DOHH2 (cell line): ENCODE results near the gene CUBN.

ENCODE experiments used
- H3F3A ChIP-seq: fragments of 200-600 bp; sonication (generic), shearing (Covaris generic); 2 replicates; pipeline ENCODE4 v1.6.0; 2016; ENCODE audit warnings: antibody characterized with exemption, mild to moderate bottlenecking; ENCODE audit not compliant: control insufficient read depth, insufficient read depth
- H3K27ac ChIP-seq: fragments of 200-600 bp; sonication (generic); 2 replicates; pipeline ENCODE4 v1.5.1; 2014; ENCODE audit warnings: low read depth, mild to moderate bottlenecking, low read length, moderate library complexity
- H3K27me3 ChIP-seq: fragments of 200-600 bp; sonication (generic); 2 replicates; pipeline ENCODE4 v1.6.1; 2014; ENCODE audit warnings: mild to moderate bottlenecking, low read length, mixed read lengths; ENCODE audit not compliant: control insufficient read depth
- H3K36me3 ChIP-seq: fragments of 200-600 bp; sonication (generic); 2 replicates; pipeline ENCODE4 v1.6.1; 2014; ENCODE audit warnings: mild to moderate bottlenecking, low read length, moderate library complexity, mixed read lengths; ENCODE audit not compliant: control insufficient read depth
- H3K4me1 ChIP-seq: fragments of 200-600 bp; sonication (generic); 2 replicates; pipeline ENCODE4 v1.6.1; 2014; ENCODE audit warnings: mild to moderate bottlenecking, low read length, mixed read lengths; ENCODE audit not compliant: control insufficient read depth
- H3K4me2 ChIP-seq: fragments of 200-600 bp; sonication (generic); 2 replicates; pipeline ENCODE4 v1.6.0; 2014; ENCODE audit warnings: mild to moderate bottlenecking, low read length, moderate library complexity
- H3K4me3 ChIP-seq: fragments of 200-600 bp; sonication (generic); 2 replicates; pipeline ENCODE4 v1.5.1; 2014; ENCODE audit warnings: mild to moderate bottlenecking, low read length, mixed read lengths
- H3K79me2 ChIP-seq: fragments of 200-600 bp; sonication (generic); 2 replicates; pipeline ENCODE4 v1.6.1; 2014; ENCODE audit warnings: mild to moderate bottlenecking, low read length, mixed read lengths; ENCODE audit not compliant: control insufficient read depth
- H3K9me2 ChIP-seq: fragments of 200-600 bp; sonication (generic); replicated peaks from 2 replicates; pipeline ENCODE4 v1.6.1; 2014; ENCODE audit warnings: mild to moderate bottlenecking, low read length, mixed read lengths; ENCODE audit not compliant: control insufficient read depth
- H3K9me3 ChIP-seq: fragments of 200-600 bp; sonication (generic); 2 replicates; pipeline ENCODE4 v1.6.1; 2014; ENCODE audit warnings: antibody characterized with exemption, low read length, mixed read lengths; ENCODE audit not compliant: control insufficient read depth, insufficient read depth
- H4K20me1 ChIP-seq: fragments of 200-600 bp; sonication (generic); 2 replicates; pipeline ENCODE4 v1.6.0; 2014; ENCODE audit warnings: low read depth, mild to moderate bottlenecking, antibody characterized with exemption, low read length, moderate library complexity; ENCODE audit not compliant: control insufficient read depth, insufficient read depth
- EZH2phosphoT487 ChIP-seq: fragments of 200-600 bp; sonication (generic); IDR thresholded peaks from 2 replicates; pipeline ENCODE4 v1.6.1; 2017; ENCODE audit warnings: borderline replicate concordance, mild to moderate bottlenecking, antibody characterized with exemption, low read length, moderate library complexity, mixed read lengths
- TF ChIP-seq, protein P1 (sequence below): fragments of 200-600 bp; sonication (generic); IDR thresholded peaks from one replicate; pipeline ENCODE4 v1.5.1; 2014; ENCODE audit warnings: antibody characterized with exemption, mild to moderate bottlenecking, low read depth, low read length; ENCODE audit not compliant: poor library complexity, severe bottlenecking

The CUBN gene

DNA sequence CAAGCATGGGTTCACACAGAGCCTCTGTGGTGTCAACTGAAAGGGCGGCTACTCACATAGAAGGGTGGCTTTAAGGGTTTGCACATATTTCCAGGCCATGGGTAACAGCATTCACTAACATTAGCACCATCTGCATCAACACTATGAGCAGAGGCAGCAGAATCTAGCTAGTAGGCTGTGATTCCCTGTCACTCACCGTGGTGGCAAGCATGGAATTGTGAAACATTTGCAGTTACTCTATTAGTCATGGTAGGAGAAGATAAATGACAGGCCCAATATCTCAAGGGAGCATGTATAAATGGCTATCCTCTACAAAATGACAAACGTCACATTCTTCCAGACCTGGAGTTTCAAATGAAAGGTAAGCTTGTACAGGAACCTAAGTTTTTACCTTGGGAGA, 32.2 kb upstream of the CUBN start:
- Histone ChIP-seq H3K4me2 (no peak overlapping the region), H3K9me3 (no peaks in the 10 kb centered on the region), H4K20me1 (no peaks in the 10 kb centered on the region), H3K4me1 (no peaks in the 10 kb centered on the region), H3K79me2 (no peaks in the 10 kb centered on the region), H3K36me3 (no peaks in the 10 kb centered on the region), H3K27ac (no peak overlapping the region), H3K9me2 (no peaks in the 10 kb centered on the region), H3K4me3 (no peak overlapping the region), H3K27me3 (no peaks in the 10 kb centered on the region), H3F3A (no peaks in the 10 kb centered on the region)
- TF ChIP-seq EZH2phosphoT487: no peak
- TF ChIP-seq, protein P1, sequence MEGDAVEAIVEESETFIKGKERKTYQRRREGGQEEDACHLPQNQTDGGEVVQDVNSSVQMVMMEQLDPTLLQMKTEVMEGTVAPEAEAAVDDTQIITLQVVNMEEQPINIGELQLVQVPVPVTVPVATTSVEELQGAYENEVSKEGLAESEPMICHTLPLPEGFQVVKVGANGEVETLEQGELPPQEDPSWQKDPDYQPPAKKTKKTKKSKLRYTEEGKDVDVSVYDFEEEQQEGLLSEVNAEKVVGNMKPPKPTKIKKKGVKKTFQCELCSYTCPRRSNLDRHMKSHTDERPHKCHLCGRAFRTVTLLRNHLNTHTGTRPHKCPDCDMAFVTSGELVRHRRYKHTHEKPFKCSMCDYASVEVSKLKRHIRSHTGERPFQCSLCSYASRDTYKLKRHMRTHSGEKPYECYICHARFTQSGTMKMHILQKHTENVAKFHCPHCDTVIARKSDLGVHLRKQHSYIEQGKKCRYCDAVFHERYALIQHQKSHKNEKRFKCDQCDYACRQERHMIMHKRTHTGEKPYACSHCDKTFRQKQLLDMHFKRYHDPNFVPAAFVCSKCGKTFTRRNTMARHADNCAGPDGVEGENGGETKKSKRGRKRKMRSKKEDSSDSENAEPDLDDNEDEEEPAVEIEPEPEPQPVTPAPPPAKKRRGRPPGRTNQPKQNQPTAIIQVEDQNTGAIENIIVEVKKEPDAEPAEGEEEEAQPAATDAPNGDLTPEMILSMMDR: no peak

DNA sequence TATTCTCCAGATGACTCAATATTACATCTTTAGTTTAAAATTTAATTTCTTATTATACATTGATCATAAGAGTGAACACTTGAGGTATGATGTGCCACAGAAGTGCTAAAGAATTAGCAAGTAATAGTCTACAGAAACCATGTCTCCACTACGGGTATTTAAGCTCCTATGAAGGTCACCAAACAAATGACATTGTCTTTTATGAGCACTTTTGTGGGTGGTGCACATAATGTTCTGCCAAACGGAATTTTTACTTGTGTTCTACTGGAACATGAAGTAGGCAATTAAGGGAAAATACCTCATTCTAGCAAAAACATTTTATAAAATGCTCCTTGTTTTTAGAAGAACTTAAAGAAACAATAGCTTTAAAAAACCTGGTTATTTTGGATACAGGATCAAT, 27.4 kb upstream of the CUBN start:
- no peak overlapping the region for H3K4me2 ChIP-seq

DNA sequence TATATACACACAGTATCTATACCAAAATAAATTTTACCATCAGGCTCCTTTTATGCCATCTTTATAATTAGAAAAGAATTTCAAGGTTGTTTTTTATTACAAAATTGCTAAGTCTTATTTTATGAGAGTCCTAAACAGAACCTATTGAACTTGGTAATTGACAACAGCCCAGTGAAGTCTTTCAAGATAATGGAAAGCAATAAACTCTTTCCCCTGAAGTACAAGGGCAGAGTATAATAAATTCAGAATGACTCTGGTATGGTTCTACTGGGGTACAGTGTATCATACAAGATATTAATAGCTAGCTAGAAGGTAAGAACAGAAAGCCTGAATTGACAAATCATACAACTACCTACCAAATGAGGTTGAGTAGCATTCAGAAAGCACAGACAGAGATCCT, 26.2 kb upstream of the CUBN start:
- Histone ChIP-seq H3K79me2 (no peaks in the 10 kb centered on the region), H4K20me1 (no peaks in the 10 kb centered on the region), H3K4me1 (no peaks in the 10 kb centered on the region), H3K4me3 (no peak overlapping the region), H3K4me2 (no peak overlapping the region), H3K36me3 (no peaks in the 10 kb centered on the region), H3F3A (no peaks in the 10 kb centered on the region), H3K27me3 (no peaks in the 10 kb centered on the region), H3K9me3 (no peaks in the 10 kb centered on the region), H3K27ac (no peak overlapping the region), H3K9me2 (no peaks in the 10 kb centered on the region)
- no peak for TF ChIP-seq EZH2phosphoT487
- TF ChIP-seq, protein P1: no peak

More for the DNA sequence above, 27.4 kb upstream of the CUBN start:
- Histone ChIP-seq H3K27me3 (no peaks in the 10 kb centered on the region), H3K27ac (no peak overlapping the region), H3K9me3 (no peaks in the 10 kb centered on the region), H3K79me2 (no peaks in the 10 kb centered on the region), H3F3A (no peaks in the 10 kb centered on the region), H3K4me3 (no peak overlapping the region), H3K36me3 (no peaks in the 10 kb centered on the region), H3K9me2 (no peaks in the 10 kb centered on the region), H3K4me1 (no peaks in the 10 kb centered on the region), H4K20me1 (no peaks in the 10 kb centered on the region)
- no peak for TF ChIP-seq EZH2phosphoT487
- TF ChIP-seq, protein P1: no peak

DNA sequence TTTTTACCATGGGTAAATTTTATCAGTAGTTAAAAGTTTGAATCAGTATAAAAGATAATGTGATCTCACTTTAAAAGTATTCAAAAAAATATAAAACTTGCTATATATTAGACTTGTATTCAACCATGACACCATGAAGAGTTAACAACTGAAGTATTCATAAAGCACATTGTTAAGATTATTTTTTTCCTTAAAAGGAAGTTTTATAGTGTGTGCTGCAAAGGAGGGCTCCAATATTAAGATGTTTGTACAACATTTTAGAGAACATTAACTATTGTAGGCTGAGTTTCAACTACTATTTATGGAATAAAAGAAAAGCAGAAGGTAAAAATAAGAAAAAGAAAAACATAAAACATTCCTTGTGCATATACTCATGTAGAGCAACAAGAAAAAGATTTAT, 24.5 kb upstream of the CUBN start:
- H3K27ac ChIP-seq: no peak overlapping the region
- H3F3A ChIP-seq: no peaks in the 10 kb centered on the region
- no peak overlapping the region for H3K4me3 ChIP-seq
- no peaks in the 10 kb centered on the region for H3K4me1 ChIP-seq
- H3K9me3 ChIP-seq: no peaks in the 10 kb centered on the region
- no peak overlapping the region for H3K4me2 ChIP-seq
- no peaks in the 10 kb centered on the region for H4K20me1 ChIP-seq
- no peaks in the 10 kb centered on the region for H3K9me2 ChIP-seq
- H3K27me3 ChIP-seq: no peaks in the 10 kb centered on the region
- H3K79me2 ChIP-seq: no peaks in the 10 kb centered on the region
- TF ChIP-seq, protein P1: no peak
- TF ChIP-seq EZH2phosphoT487: no peak
- H3K36me3 ChIP-seq: no peaks in the 10 kb centered on the region
